HepG2 (cell line): Measurements from ENCODE around the gene ZFHX3. TPM values are rescaled to one million over a fixed set of nuclear protein-coding genes. Genes with fewer than 3 reads are reported as not detected.

ENCODE experiments used
- CEBPB ChIP-seq: IDR thresholded peaks from 2 replicates; pipeline ENCODE4 v1.6.1; 2011; ENCODE audit warnings: low read depth, low read length, improper control_type of control experiment, borderline replicate concordance
- FOXC1 ChIP-seq: sonication (generic); formaldehyde crosslinking; IDR thresholded peaks from 2 replicates; pipeline ENCODE4 v1.8.0; 2022; ENCODE audit warnings: mild to moderate bottlenecking, missing genetic modification reagents, borderline replicate concordance
- GATAD1 ChIP-seq: IDR thresholded peaks from 2 replicates; pipeline ENCODE4 v1.6.1; 2016; ENCODE audit warnings: missing genetic modification reagents, missing compliant biosample characterization
- RCOR2 ChIP-seq: IDR thresholded peaks from 2 replicates; pipeline ENCODE4 v1.6.1; 2016; ENCODE audit warnings: missing biosample characterization, missing genetic modification reagents
- SNRNP70 ChIP-seq: fragments of 200-400 bp; formaldehyde crosslinking; IDR thresholded peaks from 2 replicates; pipeline ENCODE4 v1.6.1; 2017; ENCODE audit warnings: mild to moderate bottlenecking, low read depth, low read length, moderate library complexity
- SOX6 ChIP-seq, 2 experiments: fragments of 450-650 bp in 1 of 2; sonication (generic) in 1 of 2; formaldehyde crosslinking in 1 of 2; IDR thresholded peaks; 2 replicates each; pipeline versions ENCODE4 v1.4.0 to v1.6.1; 2017 to 2020; ENCODE audit warnings: antibody characterized with exemption in 1 of 2, mild to moderate bottlenecking in 1 of 2, missing genetic modification reagents in 1 of 2
- SRSF1 ChIP-seq: fragments of 200-400 bp; formaldehyde crosslinking; optimal IDR thresholded peaks from 2 replicates; pipeline ENCODE3; 2017; ENCODE audit warnings: mild to moderate bottlenecking, low read depth, low read length, moderate library complexity
- ZNF10 ChIP-seq: sonication (generic); formaldehyde crosslinking; IDR thresholded peaks from 2 replicates; pipeline ENCODE4 v1.4.0; 2020; ENCODE audit warnings: mild to moderate bottlenecking, low read depth, missing genetic modification reagents, borderline replicate concordance
- ZNF143 ChIP-seq: sonication (generic); formaldehyde crosslinking; IDR thresholded peaks from 2 replicates; pipeline ENCODE4 v1.4.0; 2020; ENCODE audit warnings: missing genetic modification reagents
- ZNF552 ChIP-seq: sonication (generic); formaldehyde crosslinking; IDR thresholded peaks from 2 replicates; pipeline ENCODE4 v1.9.0; 2022; ENCODE audit warnings: missing genetic modification reagents, mild to moderate bottlenecking, borderline replicate concordance
- ZNF563 ChIP-seq: sonication (generic); formaldehyde crosslinking; IDR thresholded peaks from 2 replicates; pipeline ENCODE4 v1.8.0; 2022; ENCODE audit warnings: mild to moderate bottlenecking, moderate library complexity, missing genetic modification reagents
- ZNF598 ChIP-seq: sonication (generic); formaldehyde crosslinking; IDR thresholded peaks from 2 replicates; pipeline ENCODE4 v1.5.1; 2020; ENCODE audit warnings: mild to moderate bottlenecking, missing genetic modification reagents, borderline replicate concordance
- ZNF878 ChIP-seq: sonication (generic); formaldehyde crosslinking; IDR thresholded peaks from 2 replicates; pipeline ENCODE4 v1.8.1; 2023; ENCODE audit warnings: mild to moderate bottlenecking, missing genetic modification reagents, moderate library complexity
- polyA plus RNA-seq, 8 experiments: library from polyadenylated mRNA; depleted of rRNA in 3 of 8; stranded (reverse) in 7 of 8; unstranded in 1 of 8; fragments of >200 nt; fragmentation: Illumina TruSeq in 4 of 8; extraction: Trizol in 4 of 8; gene quantifications; 2 replicates each; pipeline versions ENCODE4 v1.2.1 to v1.2.3, GENCODE V29; 2011 to 2016; ENCODE audit warnings: low read depth in 4 of 8, missing spikeins in 1 of 8, mixed read lengths in 1 of 8; ENCODE audit not compliant: insufficient read depth in 1 of 8
- total RNA-seq, 5 experiments: library from RNA; depleted of rRNA; stranded (reverse); fragments of >200 nt; fragmentation: Illumina TruSeq; extraction: Trizol; gene quantifications; 2 replicates each; pipeline ENCODE4 v1.2.3, GENCODE V29; 2016; ENCODE audit warnings: low read depth in 1 of 5
- TF ChIP-seq, protein P1 (sequence below): sonication (generic); formaldehyde crosslinking; IDR thresholded peaks from 2 replicates; pipeline ENCODE4 v1.5.1; 2020; ENCODE audit warnings: mild to moderate bottlenecking, moderate library complexity, missing genetic modification reagents
- TF ChIP-seq, protein P2 (sequence below): sonication (generic); formaldehyde crosslinking; conservative IDR thresholded peaks from 2 replicates; pipeline ENCODE4 v1.4.0; 2020; ENCODE audit warnings: missing genetic modification reagents
- TF ChIP-seq, protein P3 (sequence below): sonication (generic); formaldehyde crosslinking; IDR thresholded peaks from 2 replicates; pipeline ENCODE4 v1.5.1; 2020; ENCODE audit warnings: mild to moderate bottlenecking, missing genetic modification reagents, borderline replicate concordance
- TF ChIP-seq, protein P4 (sequence below): sonication (generic); formaldehyde crosslinking; conservative IDR thresholded peaks from 2 replicates; pipeline ENCODE4 v1.8.0; 2022; ENCODE audit warnings: mild to moderate bottlenecking, moderate library complexity, missing genetic modification reagents

Gene ZFHX3
- total and polyA plus RNA-seq, 2 of the 13 experiments (the other 11 are each of a cell fraction or from before 2014, with no cell fraction given) = 5.0 to 6.0 TPM

DNA sequence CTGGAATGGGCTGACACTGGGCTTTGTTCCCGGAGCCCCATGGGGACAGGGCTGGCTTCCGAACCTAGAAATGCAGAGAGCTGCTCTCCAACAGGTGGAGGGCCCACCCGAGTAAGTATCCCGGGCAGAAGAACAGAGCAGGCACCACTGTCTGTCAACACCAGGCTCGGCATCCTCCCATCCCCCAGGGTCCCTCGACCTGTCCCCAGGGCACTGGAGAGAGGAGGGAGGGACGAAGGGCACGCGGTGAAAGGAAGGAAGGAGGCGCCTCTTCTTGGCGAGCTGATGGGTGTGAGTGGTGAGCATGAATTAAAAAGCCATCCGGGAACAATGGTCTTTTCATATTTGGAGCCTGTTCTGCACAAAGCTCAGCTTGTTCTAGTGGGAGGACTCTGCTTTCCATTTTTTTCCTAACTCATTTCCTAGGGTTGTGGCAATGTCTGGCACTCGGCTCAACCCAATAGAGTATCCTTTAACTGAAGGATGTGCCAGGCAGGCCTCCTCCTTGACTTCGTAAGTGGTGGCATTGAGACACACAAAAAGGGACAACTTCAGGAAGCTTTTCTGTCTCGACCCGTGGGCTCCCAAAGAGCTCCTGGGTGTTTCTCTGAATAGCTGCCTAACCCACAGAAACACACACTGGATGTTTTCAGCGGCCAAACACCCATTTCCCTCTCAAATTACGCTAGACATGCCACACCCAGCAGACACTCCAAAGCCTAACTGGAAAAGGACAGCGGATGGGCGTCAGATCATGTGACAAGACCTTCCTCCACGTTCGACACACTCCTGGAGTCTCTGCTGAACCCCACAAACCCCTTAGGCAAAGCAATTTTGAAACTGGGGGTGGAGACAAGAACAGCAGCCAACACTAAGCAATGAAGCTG, 47.7 kb downstream of the ZFHX3 start (continued):
- TF ChIP-seq ZNF878 (CRISPR knock-in tag) = peak; percentile 19; the same call in 1 of the 2 replicates
- TF ChIP-seq GATAD1 (CRISPR knock-in tag) = no peak
- peak; percentile 45 for TF ChIP-seq FOXC1
- TF ChIP-seq, protein P1, sequence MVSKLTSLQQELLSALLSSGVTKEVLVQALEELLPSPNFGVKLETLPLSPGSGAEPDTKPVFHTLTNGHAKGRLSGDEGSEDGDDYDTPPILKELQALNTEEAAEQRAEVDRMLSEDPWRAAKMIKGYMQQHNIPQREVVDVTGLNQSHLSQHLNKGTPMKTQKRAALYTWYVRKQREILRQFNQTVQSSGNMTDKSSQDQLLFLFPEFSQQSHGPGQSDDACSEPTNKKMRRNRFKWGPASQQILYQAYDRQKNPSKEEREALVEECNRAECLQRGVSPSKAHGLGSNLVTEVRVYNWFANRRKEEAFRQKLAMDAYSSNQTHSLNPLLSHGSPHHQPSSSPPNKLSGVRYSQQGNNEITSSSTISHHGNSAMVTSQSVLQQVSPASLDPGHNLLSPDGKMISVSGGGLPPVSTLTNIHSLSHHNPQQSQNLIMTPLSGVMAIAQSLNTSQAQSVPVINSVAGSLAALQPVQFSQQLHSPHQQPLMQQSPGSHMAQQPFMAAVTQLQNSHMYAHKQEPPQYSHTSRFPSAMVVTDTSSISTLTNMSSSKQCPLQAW = peak; percentile 67; the same call in 1 of the 2 replicates
- TF ChIP-seq SNRNP70 = no peak
- no peak; the same call in 1 of the 2 replicates for TF ChIP-seq ZNF552 (CRISPR knock-in tag)
- TF ChIP-seq, protein P2, sequence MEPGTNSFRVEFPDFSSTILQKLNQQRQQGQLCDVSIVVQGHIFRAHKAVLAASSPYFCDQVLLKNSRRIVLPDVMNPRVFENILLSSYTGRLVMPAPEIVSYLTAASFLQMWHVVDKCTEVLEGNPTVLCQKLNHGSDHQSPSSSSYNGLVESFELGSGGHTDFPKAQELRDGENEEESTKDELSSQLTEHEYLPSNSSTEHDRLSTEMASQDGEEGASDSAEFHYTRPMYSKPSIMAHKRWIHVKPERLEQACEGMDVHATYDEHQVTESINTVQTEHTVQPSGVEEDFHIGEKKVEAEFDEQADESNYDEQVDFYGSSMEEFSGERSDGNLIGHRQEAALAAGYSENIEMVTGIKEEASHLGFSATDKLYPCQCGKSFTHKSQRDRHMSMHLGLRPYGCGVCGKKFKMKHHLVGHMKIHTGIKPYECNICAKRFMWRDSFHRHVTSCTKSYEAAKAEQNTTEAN (CRISPR knock-in tag) = peak; percentile 67; the same call in 1 of the 2 replicates
- TF ChIP-seq, protein P3, sequence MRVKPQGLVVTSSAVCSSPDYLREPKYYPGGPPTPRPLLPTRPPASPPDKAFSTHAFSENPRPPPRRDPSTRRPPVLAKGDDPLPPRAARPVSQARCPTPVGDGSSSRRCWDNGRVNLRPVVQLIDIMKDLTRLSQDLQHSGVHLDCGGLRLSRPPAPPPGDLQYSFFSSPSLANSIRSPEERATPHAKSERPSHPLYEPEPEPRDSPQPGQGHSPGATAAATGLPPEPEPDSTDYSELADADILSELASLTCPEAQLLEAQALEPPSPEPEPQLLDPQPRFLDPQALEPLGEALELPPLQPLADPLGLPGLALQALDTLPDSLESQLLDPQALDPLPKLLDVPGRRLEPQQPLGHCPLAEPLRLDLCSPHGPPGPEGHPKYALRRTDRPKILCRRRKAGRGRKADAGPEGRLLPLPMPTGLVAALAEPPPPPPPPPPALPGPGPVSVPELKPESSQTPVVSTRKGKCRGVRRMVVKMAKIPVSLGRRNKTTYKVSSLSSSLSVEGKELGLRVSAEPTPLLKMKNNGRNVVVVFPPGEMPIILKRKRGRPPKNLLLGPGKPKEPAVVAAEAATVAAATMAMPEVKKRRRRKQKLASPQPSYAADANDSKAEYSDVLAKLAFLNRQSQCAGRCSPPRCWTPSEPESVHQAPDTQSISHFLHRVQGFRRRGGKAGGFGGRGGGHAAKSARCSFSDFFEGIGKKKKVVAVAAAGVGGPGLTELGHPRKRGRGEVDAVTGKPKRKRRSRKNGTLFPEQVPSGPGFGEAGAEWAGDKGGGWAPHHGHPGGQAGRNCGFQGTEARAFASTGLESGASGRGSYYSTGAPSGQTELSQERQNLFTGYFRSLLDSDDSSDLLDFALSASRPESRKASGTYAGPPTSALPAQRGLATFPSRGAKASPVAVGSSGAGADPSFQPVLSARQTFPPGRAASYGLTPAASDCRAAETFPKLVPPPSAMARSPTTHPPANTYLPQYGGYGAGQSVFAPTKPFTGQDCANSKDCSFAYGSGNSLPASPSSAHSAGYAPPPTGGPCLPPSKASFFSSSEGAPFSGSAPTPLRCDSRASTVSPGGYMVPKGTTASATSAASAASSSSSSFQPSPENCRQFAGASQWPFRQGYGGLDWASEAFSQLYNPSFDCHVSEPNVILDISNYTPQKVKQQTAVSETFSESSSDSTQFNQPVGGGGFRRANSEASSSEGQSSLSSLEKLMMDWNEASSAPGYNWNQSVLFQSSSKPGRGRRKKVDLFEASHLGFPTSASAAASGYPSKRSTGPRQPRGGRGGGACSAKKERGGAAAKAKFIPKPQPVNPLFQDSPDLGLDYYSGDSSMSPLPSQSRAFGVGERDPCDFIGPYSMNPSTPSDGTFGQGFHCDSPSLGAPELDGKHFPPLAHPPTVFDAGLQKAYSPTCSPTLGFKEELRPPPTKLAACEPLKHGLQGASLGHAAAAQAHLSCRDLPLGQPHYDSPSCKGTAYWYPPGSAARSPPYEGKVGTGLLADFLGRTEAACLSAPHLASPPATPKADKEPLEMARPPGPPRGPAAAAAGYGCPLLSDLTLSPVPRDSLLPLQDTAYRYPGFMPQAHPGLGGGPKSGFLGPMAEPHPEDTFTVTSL (CRISPR knock-in tag) = no peak
- TF ChIP-seq, protein P4, sequence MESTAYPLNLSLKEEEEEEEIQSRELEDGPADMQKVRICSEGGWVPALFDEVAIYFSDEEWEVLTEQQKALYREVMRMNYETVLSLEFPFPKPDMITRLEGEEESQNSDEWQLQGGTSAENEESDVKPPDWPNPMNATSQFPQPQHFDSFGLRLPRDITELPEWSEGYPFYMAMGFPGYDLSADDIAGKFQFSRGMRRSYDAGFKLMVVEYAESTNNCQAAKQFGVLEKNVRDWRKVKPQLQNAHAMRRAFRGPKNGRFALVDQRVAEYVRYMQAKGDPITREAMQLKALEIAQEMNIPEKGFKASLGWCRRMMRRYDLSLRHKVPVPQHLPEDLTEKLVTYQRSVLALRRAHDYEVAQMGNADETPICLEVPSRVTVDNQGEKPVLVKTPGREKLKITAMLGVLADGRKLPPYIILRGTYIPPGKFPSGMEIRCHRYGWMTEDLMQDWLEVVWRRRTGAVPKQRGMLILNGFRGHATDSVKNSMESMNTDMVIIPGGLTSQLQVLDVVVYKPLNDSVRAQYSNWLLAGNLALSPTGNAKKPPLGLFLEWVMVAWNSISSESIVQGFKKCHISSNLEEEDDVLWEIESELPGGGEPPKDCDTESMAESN (CRISPR knock-in tag) = no peak
- no peak; the same call in 1 of the 2 replicates for TF ChIP-seq ZNF143
- no peak for TF ChIP-seq SRSF1
- no peak for TF ChIP-seq ZNF563 (CRISPR knock-in tag)
- TF ChIP-seq CEBPB = no peak
- TF ChIP-seq SOX6 (IDR thresholded peaks at IDR 0.05) = no peak
- peak; percentile 84 for TF ChIP-seq SOX6 (CRISPR knock-in tag; IDR thresholded peaks at IDR 0.05)
- TF ChIP-seq ZNF10 = no peak
- 0 out of 2 replicates have a peak, but pooled peaks have one; percentile 44 for TF ChIP-seq ZNF598 (CRISPR knock-in tag)
- TF ChIP-seq RCOR2 (CRISPR knock-in tag) = peak; percentile 78; the same call in 1 of the 2 replicates
